Transverse colon (tissue), 4 donors: Measurements from ENCODE around the gene EPN2.

Source experiments
- EP300 ChIP-seq: sonication (generic); formaldehyde crosslinking; IDR thresholded peaks from one replicate; pipeline ENCODE4 v1.6.1; 2017; ENCODE audit warnings: antibody characterized with exemption, low read depth
- POLR2A ChIP-seq: fragments of 450-650 bp; IDR thresholded peaks from one replicate; pipeline ENCODE4 v1.6.1; 2016; ENCODE audit warnings: antibody characterized with exemption, mild to moderate bottlenecking, moderate library complexity
- POLR2AphosphoS5 ChIP-seq, 3 donors: sonication (generic); formaldehyde crosslinking; IDR thresholded peaks; one replicate each; pipeline ENCODE4 v1.6.1; 2016; ENCODE audit warnings: antibody characterized with exemption in 3 of 3
- TF ChIP-seq, protein P1 (sequence below), 5 experiments: fragments of 200-600 bp in 3 of 5; fragments of 450-650 bp in 2 of 5; sonication (generic) in 3 of 5; IDR thresholded peaks; 1 replicate in 2 of 5; 2 replicates in 3 of 5; pipeline ENCODE4 v1.5.1; 2016 to 2017; ENCODE audit warnings: antibody characterized with exemption in 5 of 5, inconsistent platforms in 3 of 5, mild to moderate bottlenecking in 2 of 5, moderate library complexity in 1 of 5

DNA sequence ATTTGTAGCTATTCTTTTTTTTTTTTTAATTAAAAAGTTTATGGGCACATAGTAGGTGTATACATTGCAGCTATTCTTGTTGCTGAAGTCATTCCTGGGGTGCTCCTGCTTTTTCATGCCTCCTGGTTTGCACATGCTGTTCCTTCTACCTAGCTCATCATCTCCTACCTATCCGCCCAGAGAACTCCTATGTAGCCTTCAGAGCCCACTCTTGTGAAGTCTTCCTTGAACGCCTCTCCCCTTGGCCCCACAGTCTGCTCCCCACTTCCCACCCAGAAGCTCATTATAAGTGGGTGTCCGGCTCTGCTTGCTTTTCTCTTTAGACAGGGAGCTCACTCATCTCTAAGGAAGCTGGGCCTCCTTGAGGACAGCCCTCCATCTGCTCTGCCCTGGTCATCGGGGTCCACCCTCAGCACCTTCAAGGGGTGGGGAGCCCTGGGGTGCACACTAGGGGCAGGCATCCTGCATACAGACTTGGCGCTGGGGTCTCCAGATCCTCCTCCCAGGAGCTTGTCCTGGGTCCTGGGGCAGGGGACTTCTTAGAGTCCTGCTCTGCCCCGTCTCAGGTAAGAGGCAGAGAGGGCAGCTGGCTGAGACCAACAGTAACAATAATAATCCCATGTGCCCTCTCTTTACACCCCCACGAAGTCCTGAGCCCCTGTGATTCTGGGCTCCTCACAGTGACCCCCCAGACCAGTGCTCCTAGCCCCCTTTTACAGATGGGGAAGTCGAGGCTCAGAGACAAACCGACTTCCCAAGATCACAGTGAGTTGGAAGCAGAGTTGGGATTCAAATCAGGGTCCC, 128.9 kb downstream of the EPN2 start:
- TF ChIP-seq EP300 (no peak), POLR2A (no peak), POLR2AphosphoS5 (IDR thresholded peaks at IDR 0.05) (no peak)
- TF ChIP-seq, protein P1, sequence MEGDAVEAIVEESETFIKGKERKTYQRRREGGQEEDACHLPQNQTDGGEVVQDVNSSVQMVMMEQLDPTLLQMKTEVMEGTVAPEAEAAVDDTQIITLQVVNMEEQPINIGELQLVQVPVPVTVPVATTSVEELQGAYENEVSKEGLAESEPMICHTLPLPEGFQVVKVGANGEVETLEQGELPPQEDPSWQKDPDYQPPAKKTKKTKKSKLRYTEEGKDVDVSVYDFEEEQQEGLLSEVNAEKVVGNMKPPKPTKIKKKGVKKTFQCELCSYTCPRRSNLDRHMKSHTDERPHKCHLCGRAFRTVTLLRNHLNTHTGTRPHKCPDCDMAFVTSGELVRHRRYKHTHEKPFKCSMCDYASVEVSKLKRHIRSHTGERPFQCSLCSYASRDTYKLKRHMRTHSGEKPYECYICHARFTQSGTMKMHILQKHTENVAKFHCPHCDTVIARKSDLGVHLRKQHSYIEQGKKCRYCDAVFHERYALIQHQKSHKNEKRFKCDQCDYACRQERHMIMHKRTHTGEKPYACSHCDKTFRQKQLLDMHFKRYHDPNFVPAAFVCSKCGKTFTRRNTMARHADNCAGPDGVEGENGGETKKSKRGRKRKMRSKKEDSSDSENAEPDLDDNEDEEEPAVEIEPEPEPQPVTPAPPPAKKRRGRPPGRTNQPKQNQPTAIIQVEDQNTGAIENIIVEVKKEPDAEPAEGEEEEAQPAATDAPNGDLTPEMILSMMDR (IDR thresholded peaks at IDR 0.05): no peak
